HG03064 (cell line): Measurements from ENCODE around the gene NYNRIN.
"Not testable (repeated sequence)": the region's sequence is repeated elsewhere in the genome, so short reads cannot be mapped to it uniquely, and the experiment has no call there.

Experiments used
- ATAC-seq: cut with Tn5 transposase; IDR thresholded peaks from one replicate; pipeline ENCODE4 v1.9.1; 2021; ENCODE audit warnings: low read depth; ENCODE audit not compliant: unreplicated experiment

Gene NYNRIN

GRCh38 chr14:24441485-24441884 lies 42.7 kb downstream of the NYNRIN start:
- ATAC-seq = no peak

- ATAC-seq = no peak
Measured at GRCh38 chr14:24441904-24442239, 43.1 kb downstream of the NYNRIN start.

- ATAC-seq = peak; percentile 84
Measured at GRCh38 chr14:24442240-24443052, 43.6 kb downstream of the NYNRIN start, which contains the start of gene SDR39U1. TSS of gene SDR39U1 (minus strand) at chr14:24442776. CDS start at chr14:24442769, 7 bp downstream.

GRCh38 chr14:24443053-24443665 lies 44.4 kb downstream of the NYNRIN start:
- ATAC-seq = no peak

GRCh38 chr14:24450828-24451227 lies 52.0 kb downstream of the NYNRIN start:
- ATAC-seq = not testable (repeated sequence)

- no peak for ATAC-seq
Measured at GRCh38 chr14:24456980-24457379, 58.2 kb downstream of the NYNRIN start.

GRCh38 chr14:24458736-24459135 lies 59.9 kb downstream of the NYNRIN start:
- ATAC-seq = no peak

GRCh38 chr14:24459331-24459730 lies 60.5 kb downstream of the NYNRIN start:
- ATAC-seq = no peak

- no peak for ATAC-seq
Measured at GRCh38 chr14:24461336-24461735, 62.5 kb downstream of the NYNRIN start.

GRCh38 chr14:24463017-24463883 lies 64.4 kb downstream of the NYNRIN start:
- ATAC-seq = no peak

GRCh38 chr14:24463884-24464785 lies 65.3 kb downstream of the NYNRIN start:
- no peak for ATAC-seq

- ATAC-seq = no peak
Measured at GRCh38 chr14:24465368-24465767, 66.6 kb downstream of the NYNRIN start.

GRCh38 chr14:24465805-24466204 lies 67.0 kb downstream of the NYNRIN start:
- no peak for ATAC-seq
